Activated CD8-positive, alpha-beta T cell treated with anti-CD3 and anti-CD28 coated beads for 36 hours (primary cell): ENCODE measurements around the gene LLGL1. TPM values are rescaled to one million over a fixed set of nuclear protein-coding genes. Genes with fewer than 3 reads are reported as not detected.

Experiments
- ATAC-seq: fragments of 200-7000 bp; cut with Tn5 transposase; one replicate; pipeline ENCODE4 v1.10.0; 2021; ENCODE audit warnings: mild to moderate bottlenecking, moderate library complexity
- CTCF ChIA-PET: fragments of 350-600 bp; sonication (Branson Sonifier 250); formaldehyde crosslinking; loops from one replicate; lab custom pipeline; 2021; ENCODE audit warnings: antibody characterized with exemption; lab: Charles Lee
- POLR2A ChIA-PET: fragments of 350-600 bp; sonication (Branson Sonifier 250); formaldehyde crosslinking; loops from one replicate; lab custom pipeline; 2021; ENCODE audit warnings: antibody characterized with exemption; lab: Charles Lee
- DNase-seq: peaks from one replicate; pipeline ENCODE4 v3.0.0-alpha.2; 2020
- H3K27ac Mint-ChIP-seq: one replicate; pipeline ENCODE4 v1.8.0; 2021; ENCODE audit warnings: mild to moderate bottlenecking, mixed read lengths
- H3K27me3 Mint-ChIP-seq: one replicate; pipeline ENCODE4 v1.8.0; 2021; ENCODE audit warnings: mixed read lengths
- H3K36me3 Mint-ChIP-seq: one replicate; pipeline ENCODE4 v1.8.0; 2021; ENCODE audit warnings: low read depth, mixed read lengths
- H3K4me1 Mint-ChIP-seq: one replicate; pipeline ENCODE4 v1.8.0; 2021; ENCODE audit warnings: low read depth, mixed read lengths
- H3K4me3 Mint-ChIP-seq: one replicate; pipeline ENCODE4 v1.8.0; 2021; ENCODE audit warnings: mild to moderate bottlenecking, moderate library complexity, mixed read lengths
- H3K9me3 Mint-ChIP-seq: one replicate; pipeline ENCODE4 v1.8.0; 2021; ENCODE audit warnings: mixed read lengths
- CTCF ChIP-seq: fragments of 200-600 bp; IDR thresholded peaks from one replicate; pipeline ENCODE4 v1.8.0; 2022; ENCODE audit warnings: antibody characterized with exemption, mild to moderate bottlenecking
- intact Hi-C: fragments of 100-400 bp; cut with micrococcal nuclease; formaldehyde crosslinking; loops from one replicate; pipeline ENCODE4 v1.10.0; 2022
- total RNA-seq, 2 experiments: library from RNA; stranded (reverse); gene quantifications; one replicate each; pipeline ENCODE4 v1.2.3, GENCODE V29; 2021

LLGL1 gene
- total RNA-seq, 2 experiments from 2014 or later = 15.1 to 17.6 TPM

DNA sequence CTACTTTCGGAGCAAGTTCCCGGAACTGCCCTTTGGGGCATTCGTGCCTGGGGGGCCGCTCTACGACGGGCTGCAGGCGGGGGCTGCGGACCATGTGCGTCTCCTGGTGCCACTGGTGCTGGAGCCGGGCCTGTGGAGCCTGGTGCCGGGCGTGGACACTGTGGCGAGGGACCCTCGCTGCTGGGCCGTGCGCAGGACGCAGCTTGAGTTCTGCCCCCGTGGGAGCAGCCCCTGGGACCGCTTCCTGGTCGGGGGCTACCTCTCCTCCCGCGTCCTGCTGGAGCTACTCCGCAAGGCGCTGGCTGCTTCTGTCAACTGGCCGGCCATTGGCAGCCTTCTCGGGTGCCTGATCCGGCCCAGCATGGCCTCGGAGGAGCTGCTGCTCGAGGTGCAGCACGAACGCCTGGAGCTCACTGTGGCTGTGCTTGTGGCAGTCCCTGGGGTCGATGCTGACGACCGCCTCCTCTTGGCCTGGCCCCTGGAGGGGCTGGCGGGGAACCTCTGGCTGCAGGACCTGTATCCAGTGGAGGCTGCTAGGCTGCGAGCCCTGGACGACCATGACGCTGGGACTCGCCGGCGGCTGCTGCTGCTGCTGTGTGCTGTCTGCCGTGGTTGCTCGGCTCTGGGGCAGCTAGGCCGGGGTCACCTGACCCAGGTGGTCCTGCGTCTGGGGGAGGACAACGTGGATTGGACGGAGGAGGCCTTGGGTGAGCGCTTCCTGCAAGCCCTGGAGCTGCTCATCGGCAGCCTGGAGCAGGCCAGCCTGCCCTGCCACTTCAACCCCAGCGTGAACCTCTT lies 38.6 kb downstream of the LLGL1 start:
- intact Hi-C loops = no loop called here
- H3K9me3 Mint-ChIP-seq = no peaks in the 10 kb centered on the region
- POLR2A ChIA-PET = interaction anchor here (0.7 to 1.4 kb wide), 5 partner anchors 10 to 51 kb away, joined by 3 to 4 read pairs (median 4); partner anchors contain the start of genes SMCR8 and TOP3A
- CTCF ChIA-PET = interaction anchor here (1.2 kb wide), 1 partner anchor 17 kb away, joined by 3 read pairs; no protein-coding TSS in a partner anchor
- no peak overlapping the region for H3K4me3 Mint-ChIP-seq
- H3K27ac Mint-ChIP-seq = no peak overlapping the region
- DNase-seq (no peak), ATAC-seq (no peak)
- TF ChIP-seq CTCF = no peak
- H3K36me3 Mint-ChIP-seq = no peaks in the 10 kb centered on the region
- H3K4me1 Mint-ChIP-seq = peaks cover 32% of the 10 kb centered on the region
- no peaks in the 10 kb centered on the region for H3K27me3 Mint-ChIP-seq

DNA sequence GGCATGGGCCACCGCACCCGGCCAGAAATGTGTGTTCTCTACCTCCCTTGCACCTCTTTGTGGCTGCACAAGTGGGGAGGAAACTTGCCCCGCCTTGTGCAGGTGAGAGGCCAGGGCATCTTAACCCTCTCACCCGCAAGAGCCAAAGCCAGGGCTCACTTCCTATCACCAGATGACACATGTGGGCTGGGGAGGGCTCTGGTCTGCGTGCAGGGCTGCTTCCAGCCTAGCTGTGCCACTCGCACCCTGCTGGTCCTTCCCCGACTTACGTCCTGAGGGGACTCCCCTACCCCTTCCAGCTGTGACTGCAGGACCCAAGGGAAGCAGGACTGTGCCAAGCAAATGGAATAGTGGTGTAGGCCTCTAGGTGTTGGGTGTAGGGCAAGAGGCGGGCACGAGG lies 41.9 kb downstream of the LLGL1 start:
- Mint-ChIP-seq H3K27ac (no peak overlapping the region), H3K9me3 (no peaks in the 10 kb centered on the region), H3K4me3 (no peak overlapping the region), H3K36me3 (peaks cover 2% of the 10 kb centered on the region), H3K4me1 (peaks cover 17% of the 10 kb centered on the region), H3K27me3 (no peaks in the 10 kb centered on the region)
- intact Hi-C loops = no loop called here
- ATAC-seq = peak; percentile 40
- ChIA-PET POLR2A (interaction anchor here (1.2 to 1.3 kb wide), 2 partner anchors 17 to 20 kb away, joined by 3 to 6 read pairs; no protein-coding TSS in a partner anchor), CTCF (interaction anchor here (1.2 kb wide), 1 partner anchor 9 kb away, joined by 3 read pairs; no protein-coding TSS in a partner anchor)
- DNase-seq = no peak
- no peak for TF ChIP-seq CTCF

DNA sequence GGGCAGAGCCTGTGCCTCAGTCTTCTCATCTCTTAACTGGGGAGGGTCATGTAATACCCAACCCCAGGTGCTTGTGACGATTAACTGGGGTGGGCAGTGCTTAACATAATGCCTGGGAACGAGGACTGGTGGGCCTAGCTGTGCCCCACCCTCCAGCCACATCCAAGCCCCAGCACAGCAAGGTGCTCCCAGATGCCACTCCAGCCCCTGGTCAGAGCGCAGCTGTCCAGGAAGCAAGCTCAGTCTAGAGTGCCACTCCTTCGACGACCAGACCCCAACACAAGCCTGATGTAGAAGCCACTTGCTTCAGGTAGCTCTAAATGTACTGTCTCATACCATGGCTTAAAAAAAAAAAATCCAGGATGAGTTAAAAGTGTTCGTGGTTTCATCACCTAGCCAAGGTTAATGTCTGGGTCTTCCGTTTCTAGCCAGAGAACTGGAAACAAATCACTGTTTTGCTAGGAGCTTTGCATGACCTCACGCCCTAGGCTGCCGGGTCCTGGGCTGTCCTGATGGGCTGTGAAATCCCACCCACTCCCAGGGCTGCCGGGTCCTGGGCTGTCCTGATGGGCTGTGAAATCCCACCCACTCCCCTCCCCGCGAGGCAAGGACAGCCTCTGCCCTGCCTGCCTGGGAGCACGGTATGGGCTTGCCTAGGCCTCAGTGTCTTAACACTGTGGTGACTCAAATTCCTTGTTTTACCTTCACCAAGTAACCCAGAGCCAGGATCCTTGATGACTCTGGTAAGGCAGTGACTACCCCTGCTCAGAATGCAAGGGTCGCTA lies 42.7 kb downstream of the LLGL1 start:
- DNase-seq (no peak), ATAC-seq (peak; percentile 35)
- peaks cover 6% of the 10 kb centered on the region for H3K36me3 Mint-ChIP-seq
- no peak overlapping the region for H3K4me3 Mint-ChIP-seq
- TF ChIP-seq CTCF = no peak
- POLR2A ChIA-PET = interaction anchor here (1.2 to 1.3 kb wide), 2 partner anchors 17 to 19 kb away, joined by 3 to 6 read pairs; no protein-coding TSS in a partner anchor
- H3K4me1 Mint-ChIP-seq = peaks cover 15% of the 10 kb centered on the region
- H3K27me3 Mint-ChIP-seq = no peaks in the 10 kb centered on the region
- intact Hi-C loops = no loop called here
- CTCF ChIA-PET = interaction anchor here (1.2 kb wide), 1 partner anchor 8 kb away, joined by 3 read pairs; no protein-coding TSS in a partner anchor
- H3K9me3 Mint-ChIP-seq = no peaks in the 10 kb centered on the region
- H3K27ac Mint-ChIP-seq = no peak overlapping the region

GRCh38 chr17:18270046-18270931 lies 44.9 kb downstream of the LLGL1 start:
- no peak for ATAC-seq
- DNase-seq = no peak
- intact Hi-C loops = no loop called here
- H3K4me1 Mint-ChIP-seq = peaks cover 15% of the 10 kb centered on the region
- no peaks in the 10 kb centered on the region for H3K27me3 Mint-ChIP-seq
- TF ChIP-seq CTCF = no peak
- H3K27ac Mint-ChIP-seq = no peak overlapping the region
- ChIA-PET CTCF (interaction anchor here (1.1 to 1.3 kb wide), 2 partner anchors 18 to 22 kb away, joined by 3 read pairs; no protein-coding TSS in a partner anchor), POLR2A (interaction anchor here (0.8 to 0.9 kb wide), 2 partner anchors 15 to 52 kb away, joined by 3 read pairs; no protein-coding TSS in a partner anchor)
- no peaks in the 10 kb centered on the region for H3K9me3 Mint-ChIP-seq
- H3K36me3 Mint-ChIP-seq = peaks cover 8% of the 10 kb centered on the region
- H3K4me3 Mint-ChIP-seq = no peak overlapping the region
